Measurements from ENCODE around the gene P2RX2.

DNA sequence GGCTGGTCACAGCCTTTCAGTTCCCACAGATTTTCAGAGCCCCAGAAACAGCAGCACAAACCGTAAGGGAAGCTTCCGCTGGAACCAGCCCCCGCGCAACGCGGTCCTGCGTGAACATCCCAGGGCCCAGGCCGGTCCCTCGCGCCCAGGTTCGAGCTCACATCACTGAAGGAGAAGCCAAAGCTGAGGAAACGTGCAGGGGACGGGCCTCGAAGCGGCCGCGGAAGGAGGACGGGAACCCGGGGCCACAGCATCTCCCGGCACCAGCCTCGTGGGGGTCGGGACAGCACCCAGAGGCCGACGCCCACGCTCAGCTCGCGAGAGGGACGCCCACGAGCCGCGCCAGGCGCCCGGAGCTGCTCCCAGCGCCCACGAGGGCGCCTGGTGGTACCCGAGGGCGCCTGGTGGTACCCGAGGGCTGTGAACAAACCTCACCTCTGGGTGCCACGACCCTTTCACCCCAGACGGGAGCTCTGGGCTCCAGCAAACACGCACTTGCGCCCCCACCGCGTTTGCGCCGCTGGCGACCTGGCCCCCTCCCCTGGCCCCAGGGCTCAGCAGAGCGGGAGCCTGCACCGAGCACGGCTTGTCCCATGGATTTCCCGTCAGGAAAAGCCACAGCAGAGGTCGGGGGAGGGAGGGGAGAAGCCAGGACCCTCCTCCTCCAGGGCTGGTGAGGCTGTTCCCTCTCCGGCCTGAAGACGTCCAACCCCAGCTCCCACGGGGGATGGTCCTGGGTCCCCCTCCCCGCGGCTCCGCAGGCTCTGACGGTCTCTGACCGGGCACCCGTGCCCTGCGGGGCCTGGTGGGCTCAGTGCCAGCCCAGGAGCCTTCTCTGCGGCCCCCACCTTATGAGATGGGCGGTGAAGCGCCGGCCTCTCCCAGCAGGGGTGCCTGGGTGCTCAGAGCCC, 15.1 kb upstream of the P2RX2 start:
- TF ChIP-seq, protein P1, sequence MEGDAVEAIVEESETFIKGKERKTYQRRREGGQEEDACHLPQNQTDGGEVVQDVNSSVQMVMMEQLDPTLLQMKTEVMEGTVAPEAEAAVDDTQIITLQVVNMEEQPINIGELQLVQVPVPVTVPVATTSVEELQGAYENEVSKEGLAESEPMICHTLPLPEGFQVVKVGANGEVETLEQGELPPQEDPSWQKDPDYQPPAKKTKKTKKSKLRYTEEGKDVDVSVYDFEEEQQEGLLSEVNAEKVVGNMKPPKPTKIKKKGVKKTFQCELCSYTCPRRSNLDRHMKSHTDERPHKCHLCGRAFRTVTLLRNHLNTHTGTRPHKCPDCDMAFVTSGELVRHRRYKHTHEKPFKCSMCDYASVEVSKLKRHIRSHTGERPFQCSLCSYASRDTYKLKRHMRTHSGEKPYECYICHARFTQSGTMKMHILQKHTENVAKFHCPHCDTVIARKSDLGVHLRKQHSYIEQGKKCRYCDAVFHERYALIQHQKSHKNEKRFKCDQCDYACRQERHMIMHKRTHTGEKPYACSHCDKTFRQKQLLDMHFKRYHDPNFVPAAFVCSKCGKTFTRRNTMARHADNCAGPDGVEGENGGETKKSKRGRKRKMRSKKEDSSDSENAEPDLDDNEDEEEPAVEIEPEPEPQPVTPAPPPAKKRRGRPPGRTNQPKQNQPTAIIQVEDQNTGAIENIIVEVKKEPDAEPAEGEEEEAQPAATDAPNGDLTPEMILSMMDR (IDR thresholded peaks at IDR 0.05 in 2 of 3, conservative IDR thresholded peaks at IDR 0.05 in 1 of 3; ENCODE audit: borderline replicate concordance in 1 of 3, insufficient read depth in 1 of 3, low read depth in 2 of 3, low read length in 2 of 3) = no peak
- no peak for TF ChIP-seq SIN3A (IDR thresholded peaks at IDR 0.05; ENCODE audit: low read depth)
- TF ChIP-seq, protein P2, sequence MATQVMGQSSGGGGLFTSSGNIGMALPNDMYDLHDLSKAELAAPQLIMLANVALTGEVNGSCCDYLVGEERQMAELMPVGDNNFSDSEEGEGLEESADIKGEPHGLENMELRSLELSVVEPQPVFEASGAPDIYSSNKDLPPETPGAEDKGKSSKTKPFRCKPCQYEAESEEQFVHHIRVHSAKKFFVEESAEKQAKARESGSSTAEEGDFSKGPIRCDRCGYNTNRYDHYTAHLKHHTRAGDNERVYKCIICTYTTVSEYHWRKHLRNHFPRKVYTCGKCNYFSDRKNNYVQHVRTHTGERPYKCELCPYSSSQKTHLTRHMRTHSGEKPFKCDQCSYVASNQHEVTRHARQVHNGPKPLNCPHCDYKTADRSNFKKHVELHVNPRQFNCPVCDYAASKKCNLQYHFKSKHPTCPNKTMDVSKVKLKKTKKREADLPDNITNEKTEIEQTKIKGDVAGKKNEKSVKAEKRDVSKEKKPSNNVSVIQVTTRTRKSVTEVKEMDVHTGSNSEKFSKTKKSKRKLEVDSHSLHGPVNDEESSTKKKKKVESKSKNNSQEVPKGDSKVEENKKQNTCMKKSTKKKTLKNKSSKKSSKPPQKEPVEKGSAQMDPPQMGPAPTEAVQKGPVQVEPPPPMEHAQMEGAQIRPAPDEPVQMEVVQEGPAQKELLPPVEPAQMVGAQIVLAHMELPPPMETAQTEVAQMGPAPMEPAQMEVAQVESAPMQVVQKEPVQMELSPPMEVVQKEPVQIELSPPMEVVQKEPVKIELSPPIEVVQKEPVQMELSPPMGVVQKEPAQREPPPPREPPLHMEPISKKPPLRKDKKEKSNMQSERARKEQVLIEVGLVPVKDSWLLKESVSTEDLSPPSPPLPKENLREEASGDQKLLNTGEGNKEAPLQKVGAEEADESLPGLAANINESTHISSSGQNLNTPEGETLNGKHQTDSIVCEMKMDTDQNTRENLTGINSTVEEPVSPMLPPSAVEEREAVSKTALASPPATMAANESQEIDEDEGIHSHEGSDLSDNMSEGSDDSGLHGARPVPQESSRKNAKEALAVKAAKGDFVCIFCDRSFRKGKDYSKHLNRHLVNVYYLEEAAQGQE (IDR thresholded peaks at IDR 0.05; ENCODE audit: low read depth) = no peak

All from HCT116 (cell line).